ENCODE results near the gene SLC38A3. TPM values are rescaled to one million over a fixed set of nuclear protein-coding genes. Genes with fewer than 3 reads are reported as not detected.
A peak's percentile ranks its signal among the peaks of the same experiment; 100 is the strongest.

The SLC38A3 gene
- total and polyA plus RNA-seq, 7 donors: 0.12 to 12.7 (median 3.3) TPM

DNA sequence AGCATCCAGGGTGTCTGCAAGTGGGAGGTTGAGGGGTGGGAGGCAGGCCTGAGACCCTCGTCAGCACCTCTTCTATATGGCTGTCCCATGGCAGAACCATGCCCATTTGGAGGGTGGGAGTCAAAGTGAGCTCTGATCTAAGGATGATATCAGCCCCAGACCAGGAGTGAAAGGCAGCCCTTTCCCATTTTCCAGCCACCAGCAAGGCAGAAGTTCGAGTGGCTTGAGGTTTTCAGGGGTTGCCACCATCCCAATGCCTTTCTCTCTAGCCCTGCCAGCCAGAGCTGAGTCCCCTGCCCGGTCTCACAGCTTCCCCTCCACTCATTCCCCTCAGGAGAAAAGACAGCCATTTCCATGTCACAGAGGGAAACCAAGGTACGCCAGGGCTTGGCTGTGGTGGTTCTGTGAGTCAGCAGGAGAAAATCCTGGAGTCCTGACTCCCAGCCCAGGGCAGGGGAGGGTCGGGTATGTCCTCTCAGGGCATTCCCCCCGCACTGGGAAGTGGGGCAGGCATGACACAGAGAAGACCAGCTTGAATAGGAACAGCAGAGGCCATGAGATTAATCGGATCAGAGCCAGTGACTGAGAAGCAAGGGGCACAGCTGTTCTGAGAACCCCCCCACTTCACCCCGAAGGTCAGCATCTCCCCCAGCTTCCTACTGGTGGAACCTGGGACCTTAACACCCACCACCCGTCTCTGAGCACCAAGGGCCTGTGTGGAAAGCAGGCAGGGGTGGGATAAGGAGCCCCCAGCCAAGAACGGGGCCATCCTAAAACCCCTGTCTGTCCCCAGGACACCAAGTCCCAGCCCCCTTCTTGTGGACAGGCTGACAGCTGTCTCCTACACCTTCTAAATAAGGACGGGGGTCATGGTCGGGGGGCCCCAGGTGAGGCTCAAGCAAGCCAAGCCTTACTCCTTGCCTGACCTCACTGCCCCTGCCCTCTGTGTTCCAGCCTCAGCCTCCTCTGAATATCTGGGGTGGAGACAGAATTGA, 965 bp upstream of the SLC38A3 start:
- Histone ChIP-seq H3K27ac (no peak overlapping the region), H3K27me3 (ENCODE audit: insufficient read depth in 3 of 3, low read length in 2 of 3) (peaks cover 0 to 3% (median 0%) of the 10 kb centered on the region in 3 donors), H3K9me3 (no peaks in the 10 kb centered on the region), H3K4me1 (peaks cover 12% of the 10 kb centered on the region), H3K4me3 (no peak overlapping the region), H3K36me3 (ENCODE audit: insufficient read depth in 1 of 2, low read depth in 1 of 2) (no peaks in the 10 kb centered on the region)
- WGBS, 3 donors: 66 to 82% (median 69%) methylated on average over 12 of the region's 12 CpGs
- TF ChIP-seq, protein P1, sequence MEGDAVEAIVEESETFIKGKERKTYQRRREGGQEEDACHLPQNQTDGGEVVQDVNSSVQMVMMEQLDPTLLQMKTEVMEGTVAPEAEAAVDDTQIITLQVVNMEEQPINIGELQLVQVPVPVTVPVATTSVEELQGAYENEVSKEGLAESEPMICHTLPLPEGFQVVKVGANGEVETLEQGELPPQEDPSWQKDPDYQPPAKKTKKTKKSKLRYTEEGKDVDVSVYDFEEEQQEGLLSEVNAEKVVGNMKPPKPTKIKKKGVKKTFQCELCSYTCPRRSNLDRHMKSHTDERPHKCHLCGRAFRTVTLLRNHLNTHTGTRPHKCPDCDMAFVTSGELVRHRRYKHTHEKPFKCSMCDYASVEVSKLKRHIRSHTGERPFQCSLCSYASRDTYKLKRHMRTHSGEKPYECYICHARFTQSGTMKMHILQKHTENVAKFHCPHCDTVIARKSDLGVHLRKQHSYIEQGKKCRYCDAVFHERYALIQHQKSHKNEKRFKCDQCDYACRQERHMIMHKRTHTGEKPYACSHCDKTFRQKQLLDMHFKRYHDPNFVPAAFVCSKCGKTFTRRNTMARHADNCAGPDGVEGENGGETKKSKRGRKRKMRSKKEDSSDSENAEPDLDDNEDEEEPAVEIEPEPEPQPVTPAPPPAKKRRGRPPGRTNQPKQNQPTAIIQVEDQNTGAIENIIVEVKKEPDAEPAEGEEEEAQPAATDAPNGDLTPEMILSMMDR (IDR thresholded peaks at IDR 0.05): no peak
- ATAC-seq (no peak), DNase-seq (no peak)
- intact Hi-C loops (cut with DNase I): no loop called here

DNA sequence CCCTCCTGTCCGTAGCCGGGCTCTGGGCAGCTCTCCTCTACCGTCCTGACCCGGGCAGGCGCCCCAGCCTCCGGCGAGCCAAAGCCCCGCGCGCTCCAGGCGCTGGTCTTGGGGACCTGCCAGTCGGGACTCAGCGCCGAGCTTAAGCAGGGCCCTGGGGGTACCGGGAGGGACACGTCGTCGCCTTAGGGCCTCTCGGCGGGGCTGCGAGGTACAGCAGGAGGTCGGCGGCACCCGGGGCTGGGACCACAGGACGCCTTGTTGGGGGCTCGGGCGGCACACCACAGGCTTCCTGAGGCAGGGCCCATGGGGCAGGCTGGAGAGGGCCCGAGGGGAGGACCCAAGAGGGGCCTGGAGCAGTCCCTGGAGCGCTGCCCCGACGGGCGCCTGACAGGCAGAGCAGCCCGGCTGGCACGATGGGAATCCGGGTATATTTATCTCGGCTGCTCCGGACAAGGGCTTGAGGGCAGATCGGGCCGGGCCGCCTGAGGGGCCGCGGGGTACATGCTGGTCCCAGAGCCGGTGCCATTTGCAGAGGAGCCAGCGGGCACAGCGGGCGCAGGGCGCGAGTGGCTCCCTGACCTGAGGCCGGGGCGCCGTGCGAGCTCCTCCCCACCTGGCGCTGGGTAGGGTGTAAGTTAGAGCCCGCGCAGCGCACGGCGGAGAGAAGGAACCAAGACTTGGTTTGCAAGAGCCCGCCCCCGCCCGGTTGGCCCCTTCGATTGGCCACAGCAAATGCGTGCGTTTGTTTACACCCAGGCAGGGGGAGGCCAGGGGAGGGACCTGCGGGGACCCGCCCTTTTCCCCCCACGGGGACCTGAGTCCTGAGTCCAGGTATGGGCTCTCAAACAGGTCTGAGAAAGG, 574 bp downstream of the SLC38A3 start:
- TF ChIP-seq, protein P1 (IDR thresholded peaks at IDR 0.05): no peak
- Histone ChIP-seq H3K9me3 (no peaks in the 10 kb centered on the region), H3K36me3 (ENCODE audit: insufficient read depth in 1 of 2, low read depth in 1 of 2) (no peaks in the 10 kb centered on the region), H3K27ac (peak overlapping the region; percentile 78), H3K4me3 (peak overlapping the region; percentile 75), H3K27me3 (ENCODE audit: insufficient read depth in 3 of 3, low read length in 2 of 3) (peaks cover 0 to 3% (median 0%) of the 10 kb centered on the region in 3 donors), H3K4me1 (peaks cover 12% of the 10 kb centered on the region)
- 4 to 5% (median 5%) methylated on average over 48 to 67 of the region's 67 CpGs for WGBS, 3 donors
- intact Hi-C loops (cut with DNase I): no loop called here
- peak; percentile 75 to 87 (median 78) for ATAC-seq
- peak; percentile 49 to 81 for DNase-seq

DNA sequence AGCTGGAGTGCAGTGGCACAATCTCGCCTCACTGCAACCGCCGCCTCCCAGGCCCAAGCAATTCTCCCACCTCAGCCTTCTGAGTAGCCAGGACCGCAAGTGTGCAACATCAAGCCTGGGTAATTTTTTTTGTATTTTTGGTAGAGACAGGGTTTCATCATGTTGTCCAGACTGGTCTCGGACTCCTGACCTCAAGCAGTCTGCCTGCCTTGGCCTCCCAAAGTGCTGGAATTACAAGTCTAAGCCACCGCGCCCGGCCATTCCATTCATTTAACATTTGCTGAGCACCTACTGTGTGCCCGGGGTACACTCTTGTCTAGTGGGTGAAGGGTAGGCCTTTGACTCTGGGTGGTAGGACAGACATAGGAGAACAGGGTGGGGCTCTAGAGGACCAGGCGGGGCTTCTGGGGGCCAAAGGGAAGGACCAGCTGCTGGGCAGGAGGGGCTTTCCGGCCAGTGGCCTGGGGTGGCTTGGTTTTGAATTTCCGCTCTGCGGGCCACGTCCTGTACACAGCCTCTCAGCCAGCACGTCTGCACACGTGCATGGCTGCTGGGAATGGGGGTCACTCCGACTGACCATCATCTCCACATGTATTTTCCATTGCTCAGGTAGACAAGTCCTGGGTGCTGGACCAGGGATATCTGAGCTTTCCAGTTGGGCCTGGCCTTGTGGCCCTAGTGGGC, 2.4 kb downstream of the SLC38A3 start:
- Histone ChIP-seq H3K27ac (peak overlapping the region; percentile 36), H3K9me3 (no peaks in the 10 kb centered on the region), H3K36me3 (ENCODE audit: insufficient read depth in 1 of 2, low read depth in 1 of 2) (no peaks in the 10 kb centered on the region), H3K4me3 (no peak overlapping the region), H3K27me3 (ENCODE audit: insufficient read depth in 3 of 3, low read length in 2 of 3) (peaks cover 0 to 3% (median 0%) of the 10 kb centered on the region in 3 donors), H3K4me1 (peaks cover 18% of the 10 kb centered on the region)
- WGBS, 3 donors: 58 to 74% (median 66%) methylated on average over 16 to 17 of the region's 17 CpGs
- intact Hi-C loops (cut with DNase I): no loop called here
- TF ChIP-seq, protein P1 (IDR thresholded peaks at IDR 0.05): no peak
- ATAC-seq (peak in 1 of 4 donors; percentile 24), DNase-seq (no peak)

DNA sequence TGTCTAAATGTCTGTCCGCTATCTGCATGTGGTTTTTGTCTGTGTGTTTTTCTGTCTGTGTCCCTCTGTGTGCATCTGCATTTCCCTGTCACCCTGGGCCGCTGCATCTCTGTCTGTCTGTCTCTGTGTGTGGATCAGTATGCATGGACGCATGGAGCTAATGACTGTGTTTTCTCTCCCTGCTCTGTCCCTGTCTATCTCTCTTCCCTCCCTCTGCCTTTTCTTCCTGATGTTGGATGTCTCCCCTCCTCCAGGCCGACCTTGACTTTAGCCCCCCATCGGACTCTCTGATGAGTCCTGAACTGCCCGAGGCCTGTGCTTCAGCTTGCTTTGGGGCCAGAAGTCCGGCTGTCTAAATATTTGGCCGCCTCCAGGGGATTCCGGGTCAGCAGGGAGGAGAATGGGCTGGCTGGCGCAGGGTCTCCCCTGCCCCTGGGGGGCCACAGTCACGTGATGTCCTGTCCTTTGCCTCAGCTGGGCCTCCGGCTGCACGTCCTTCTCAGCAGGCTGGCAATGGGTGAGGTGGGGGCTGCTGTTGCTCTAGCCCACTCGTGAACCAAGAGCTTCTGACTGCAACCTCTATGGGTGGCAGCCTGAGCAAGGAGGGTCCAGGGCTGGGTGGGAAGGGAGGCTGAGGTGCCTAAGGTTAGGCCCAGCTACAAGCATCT, 3.7 kb downstream of the SLC38A3 start:
- intact Hi-C loops (cut with DNase I): no loop called here
- H3K36me3 ChIP-seq (ENCODE audit: insufficient read depth in 1 of 2, low read depth in 1 of 2): no peaks in the 10 kb centered on the region
- peaks cover 24% of the 10 kb centered on the region for H3K4me1 ChIP-seq
- no peak for DNase-seq
- ATAC-seq: no peak
- no peaks in the 10 kb centered on the region for H3K9me3 ChIP-seq
- no peak overlapping the region for H3K4me3 ChIP-seq
- no peaks in the 10 kb centered on the region for H3K27me3 ChIP-seq (ENCODE audit: insufficient read depth in 3 of 3, low read length in 2 of 3)
- TF ChIP-seq, protein P1 (IDR thresholded peaks at IDR 0.05): no peak
- 59 to 68% (median 61%) methylated on average over 14 of the region's 14 CpGs for WGBS, 3 donors
- no peak overlapping the region for H3K27ac ChIP-seq

Measured in psoas muscle (tissue), 8 donors.